GM18502 (cell line): ENCODE measurements around the gene ZFYVE26.
"Not testable (repeated sequence)": the region's sequence is repeated elsewhere in the genome, so short reads cannot be mapped to it uniquely, and the experiment has no call there.

ENCODE experiments used
- ATAC-seq: cut with Tn5 transposase; IDR thresholded peaks from one replicate; pipeline ENCODE4 v1.9.1; 2021; ENCODE audit warnings: mild to moderate bottlenecking; ENCODE audit not compliant: unreplicated experiment, poor library complexity

ZFYVE26 gene

DNA sequence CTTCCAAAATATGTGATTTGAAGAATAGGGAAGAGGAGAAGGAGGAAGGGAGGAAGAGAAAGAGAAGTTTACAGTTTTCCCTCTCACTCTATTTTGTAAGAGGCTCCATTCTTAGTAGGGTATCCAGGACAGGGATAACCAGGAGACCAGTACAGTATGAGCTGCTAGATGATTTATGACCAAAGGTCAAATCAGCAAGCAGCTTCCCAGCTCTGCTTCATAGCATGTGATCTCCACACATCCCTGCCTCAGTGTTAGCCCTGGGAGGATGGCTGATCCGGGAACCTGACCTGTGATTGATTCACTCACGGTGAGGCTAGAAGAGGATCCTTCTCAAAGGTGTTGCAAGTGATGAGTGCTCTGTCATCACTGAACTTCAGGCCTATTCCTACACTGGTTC, 98.1 kb downstream of the ZFYVE26 start:
- ATAC-seq = no peak

DNA sequence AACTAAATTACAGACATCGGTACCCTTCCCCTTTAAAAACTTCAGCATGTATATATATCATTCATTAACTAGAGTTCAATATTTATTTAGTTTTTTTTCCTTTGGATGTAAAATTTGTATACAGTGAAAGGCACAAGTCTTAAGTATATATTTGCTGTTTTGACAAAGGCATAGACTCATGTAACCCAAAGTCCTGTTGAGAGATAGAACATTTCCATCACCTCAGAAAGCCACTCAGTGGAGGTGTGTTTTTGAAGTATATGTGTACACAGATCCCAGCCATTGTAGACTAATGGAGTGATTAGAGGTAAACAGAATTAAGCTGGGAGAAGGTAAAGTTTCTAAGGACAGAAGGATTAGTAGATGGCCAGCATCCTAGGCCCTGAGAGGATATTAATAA, 99.3 kb downstream of the ZFYVE26 start:
- ATAC-seq = no peak

DNA sequence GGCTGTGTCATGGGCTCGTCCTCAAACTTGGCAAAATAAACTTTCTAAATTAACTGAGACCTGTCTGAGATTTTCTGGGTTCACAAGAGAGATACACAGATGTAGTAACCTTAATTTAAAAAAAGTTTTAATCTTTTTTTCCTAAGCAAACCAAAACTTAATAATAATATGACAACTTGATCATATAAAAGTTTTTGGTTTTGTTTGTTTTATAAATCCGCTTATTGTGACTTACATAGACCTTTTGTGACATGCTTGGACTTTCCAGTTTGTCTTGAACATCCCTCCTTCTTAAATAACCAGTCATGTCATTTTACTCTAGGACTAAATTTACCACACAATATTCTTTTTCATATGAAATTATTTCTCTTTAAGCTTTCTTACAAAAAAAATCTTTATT, 106.2 kb downstream of the ZFYVE26 start:
- ATAC-seq = no peak

DNA sequence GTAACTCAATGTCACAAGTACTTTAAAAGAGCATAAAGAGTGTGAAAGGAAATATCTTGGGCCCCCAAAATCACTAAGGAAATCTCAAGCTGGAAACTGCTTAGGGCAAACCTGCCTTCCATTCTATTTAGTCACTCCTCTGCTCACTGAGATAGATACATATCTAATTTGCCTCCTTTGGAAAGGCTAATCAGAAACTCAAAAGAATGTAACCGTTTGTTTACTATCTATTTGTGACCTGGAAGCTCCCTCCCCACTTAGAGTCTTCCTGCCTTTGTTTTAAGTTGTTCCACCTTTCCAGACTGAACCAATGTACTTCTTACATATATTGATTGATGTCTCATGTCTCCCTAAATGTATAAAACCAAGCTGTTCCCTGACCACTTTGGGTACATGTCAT, 106.6 kb downstream of the ZFYVE26 start:
- not testable (repeated sequence) for ATAC-seq

DNA sequence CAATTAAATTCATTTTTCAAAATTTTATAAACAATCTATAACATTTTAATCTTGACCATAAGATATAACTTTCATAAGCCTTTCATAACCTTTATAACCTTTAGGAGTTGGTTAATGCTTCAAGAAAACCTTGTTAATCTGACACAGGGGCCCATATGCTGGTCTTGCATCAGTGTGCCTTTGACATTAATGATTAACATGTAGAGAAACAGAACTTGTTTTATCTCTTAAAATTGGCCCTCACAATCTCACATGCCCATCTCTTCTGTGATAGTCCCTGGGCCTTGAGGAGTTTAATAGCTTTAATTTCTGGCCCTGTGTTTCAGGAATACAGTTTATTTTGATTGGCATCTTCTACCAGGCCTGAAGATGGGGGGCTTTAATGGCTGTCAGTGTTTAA, 107.0 kb downstream of the ZFYVE26 start:
- ATAC-seq = not testable (repeated sequence)

DNA sequence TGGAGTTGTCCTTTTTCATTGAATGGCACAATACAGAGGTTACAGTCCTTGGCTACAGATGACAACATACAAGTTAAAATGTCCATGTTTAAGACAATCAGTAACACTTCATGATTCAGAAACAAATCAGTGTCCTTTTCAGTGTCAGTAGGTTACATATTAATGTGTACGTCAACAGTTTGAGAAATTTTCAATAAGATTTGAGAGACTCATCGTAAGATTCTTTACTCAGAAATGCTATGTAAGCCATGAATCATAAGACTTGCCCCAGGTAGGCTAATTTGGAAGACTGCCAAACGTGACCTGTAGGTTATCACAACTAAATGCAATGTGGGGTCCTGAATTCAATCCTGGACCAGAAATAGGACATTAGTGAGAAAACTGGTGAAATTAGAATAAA, 111.2 kb downstream of the ZFYVE26 start:
- ATAC-seq = no peak

DNA sequence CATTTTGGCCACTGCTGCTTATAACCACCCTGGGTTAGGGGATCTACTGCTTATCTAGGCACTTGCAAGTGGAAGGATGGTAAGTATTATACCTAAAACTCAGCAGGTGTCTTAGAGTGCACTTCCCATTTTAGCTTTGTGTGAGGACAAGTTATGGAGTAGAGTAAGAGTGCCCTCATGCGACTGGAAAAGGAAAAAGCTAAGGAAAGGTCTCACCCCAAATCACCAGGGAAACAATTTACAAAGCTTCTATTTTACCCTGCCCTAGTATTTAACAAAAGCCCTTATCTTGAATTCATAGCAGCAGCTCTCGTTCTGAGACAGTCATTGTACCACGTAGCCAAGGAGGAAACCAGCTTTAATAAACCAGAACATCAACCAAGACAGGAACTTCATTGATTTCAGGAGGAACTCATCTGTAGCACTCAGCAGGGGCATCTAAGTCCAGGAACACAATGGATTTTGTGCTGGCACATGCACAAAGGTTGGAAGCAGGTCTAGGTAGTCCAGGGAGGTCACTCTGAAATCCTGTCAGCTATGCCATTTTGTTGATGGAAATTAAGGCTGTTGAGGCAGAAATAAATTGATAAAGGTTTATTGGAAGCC, 111.8 kb downstream of the ZFYVE26 start:
- no peak for ATAC-seq

DNA sequence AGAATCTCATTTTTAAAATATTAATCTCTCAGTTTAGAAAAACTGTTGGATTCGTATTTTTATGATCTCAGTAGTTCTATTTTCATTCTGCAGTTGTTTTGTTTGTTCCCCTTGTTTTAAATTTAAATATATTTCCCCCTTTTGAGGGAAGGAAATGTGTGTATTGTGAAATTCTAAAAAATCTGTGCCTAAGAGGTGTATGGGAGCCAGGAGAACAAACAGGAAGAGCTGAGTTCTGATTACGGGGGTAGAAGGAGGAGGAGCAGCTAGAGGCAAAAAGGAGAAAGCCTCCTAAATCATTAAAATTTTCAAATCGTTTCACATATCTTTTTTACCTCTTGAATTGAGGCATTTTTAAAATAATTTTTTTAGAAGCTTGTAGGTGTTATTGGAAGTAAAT, 112.4 kb downstream of the ZFYVE26 start:
- no peak for ATAC-seq

DNA sequence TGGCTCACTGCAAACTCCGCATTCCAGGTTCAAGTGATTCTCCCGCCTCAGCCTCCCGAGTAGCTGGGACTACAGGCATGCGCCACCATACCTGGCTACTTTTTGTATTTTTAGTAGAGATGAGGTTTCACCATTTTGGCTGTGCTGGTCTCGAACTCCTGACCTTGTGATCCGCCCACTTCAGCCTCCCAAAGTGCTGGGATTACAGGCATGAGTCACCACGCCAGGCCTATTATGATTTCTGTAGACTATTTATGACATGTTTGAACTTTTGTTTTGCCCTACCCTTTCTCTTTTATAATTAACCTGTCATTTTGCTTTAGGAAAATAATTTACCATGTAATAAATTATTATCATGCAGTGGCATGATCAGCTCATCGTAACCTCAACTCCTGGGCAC, 114.9 kb downstream of the ZFYVE26 start, which contains the start of gene RDH12:
Gene RDH12, plus strand, starts transcription at position 395 of the 400 bp plus-strand sequence. CDS start 20,757 bp downstream, outside the sequence.
- ATAC-seq = not testable (repeated sequence)

DNA sequence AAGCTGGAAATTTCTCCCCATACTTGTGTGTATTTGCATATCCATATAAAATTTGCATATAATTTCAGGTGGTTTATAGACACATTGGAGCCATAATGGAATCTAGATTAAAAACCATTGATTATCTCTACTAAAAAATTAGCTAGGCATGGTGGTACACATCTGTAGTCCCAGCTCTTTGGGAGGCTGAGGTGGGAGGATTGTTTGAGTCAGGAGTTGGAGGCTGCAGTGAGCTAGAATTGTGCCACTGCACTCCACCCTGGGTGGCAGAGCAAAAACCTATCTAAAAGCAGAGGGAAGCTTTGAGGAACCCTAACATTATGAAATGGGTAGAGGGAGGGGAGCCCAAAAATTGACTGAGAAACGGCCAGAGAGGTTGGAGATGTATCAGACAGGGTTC, 118.2 kb downstream of the ZFYVE26 start:
- ATAC-seq = no peak

DNA sequence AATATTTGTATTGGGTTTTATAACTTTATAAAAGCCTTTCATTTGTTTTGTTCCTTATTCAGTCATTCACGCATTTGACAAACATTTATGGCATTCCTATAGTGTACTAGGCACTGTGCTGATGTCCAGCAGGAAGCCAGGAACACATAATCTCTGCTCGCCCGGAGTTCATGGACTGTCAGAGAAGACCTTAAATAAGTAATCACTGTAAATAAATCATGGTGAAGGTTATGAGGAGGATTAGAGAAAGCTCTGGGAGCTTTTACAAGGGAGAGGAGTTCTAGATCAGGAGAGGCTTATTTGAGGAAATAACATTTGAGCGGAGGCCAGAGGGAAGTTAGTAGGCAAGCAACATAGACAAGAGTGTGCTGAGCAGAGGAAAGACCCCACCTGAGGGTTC, 119.4 kb downstream of the ZFYVE26 start:
- ATAC-seq = no peak
